Measurements from ENCODE around the gene KRTAP4-4.
"Not testable (repeated sequence)": the region's sequence is repeated elsewhere in the genome, so short reads cannot be mapped to it uniquely, and the experiment has no call there.

Gene KRTAP4-4

GRCh38 chr17:41148971-41149651 is 11.4 kb downstream of the KRTAP4-4 start:
- not testable (repeated sequence) for DNase-seq (ENCODE audit: low read depth in 2 of 2)

- DNase-seq (ENCODE audit: low read depth in 2 of 2): no peak
These were observed 12.9 kb downstream of the KRTAP4-4 start for GRCh38 chr17:41147531-41148204.

GRCh38 chr17:41145261-41145660 is 15.3 kb downstream of the KRTAP4-4 start:
- DNase-seq (ENCODE audit: low read depth in 2 of 2): no peak

- DNase-seq (ENCODE audit: low read depth in 2 of 2): no peak
These were observed 15.7 kb downstream of the KRTAP4-4 start for GRCh38 chr17:41144846-41145245.

GRCh38 chr17:41141361-41141760 is 19.2 kb downstream of the KRTAP4-4 start:
- no peak for DNase-seq (ENCODE audit: low read depth in 2 of 2)

GRCh38 chr17:41140360-41141131 is 20.0 kb downstream of the KRTAP4-4 start, which contains the start of gene KRTAP4-6:
Gene KRTAP4-6 (minus strand): TSS chr17:41140544. CDS start chr17:41140487, 57 bp downstream.
- peak; percentile 89 to 93 for DNase-seq (ENCODE audit: low read depth in 2 of 2)

GRCh38 chr17:41139865-41140264 is 20.7 kb downstream of the KRTAP4-4 start:
- not testable (repeated sequence) for DNase-seq (ENCODE audit: low read depth in 2 of 2)

GRCh38 chr17:41133880-41134735 is 26.4 kb downstream of the KRTAP4-4 start:
- no peak for DNase-seq (ENCODE audit: low read depth in 2 of 2)

GRCh38 chr17:41131979-41132378 is 28.6 kb downstream of the KRTAP4-4 start:
- no peak for DNase-seq (ENCODE audit: low read depth in 2 of 2)

- DNase-seq (ENCODE audit: low read depth in 2 of 2): no peak
These were observed 33.2 kb downstream of the KRTAP4-4 start for GRCh38 chr17:41127371-41127770.

GRCh38 chr17:41126412-41126811 is 34.1 kb downstream of the KRTAP4-4 start:
- no peak for DNase-seq (ENCODE audit: low read depth in 2 of 2)

GRCh38 chr17:41125064-41125463 is 35.5 kb downstream of the KRTAP4-4 start:
- no peak for DNase-seq (ENCODE audit: low read depth in 2 of 2)

GRCh38 chr17:41123991-41124371 is 36.6 kb downstream of the KRTAP4-4 start, which contains the start of gene KRTAP4-12:
Gene KRTAP4-12 (minus strand): TSS chr17:41124182. CDS start chr17:41124122, 60 bp downstream.
- DNase-seq (ENCODE audit: low read depth in 2 of 2): not testable (repeated sequence)

- not testable (repeated sequence) for DNase-seq (ENCODE audit: low read depth in 2 of 2)
These were observed 37.1 kb downstream of the KRTAP4-4 start for GRCh38 chr17:41123292-41123990.

- no peak for DNase-seq (ENCODE audit: low read depth in 2 of 2)
These were observed 38.8 kb downstream of the KRTAP4-4 start for GRCh38 chr17:41121742-41122141.

GRCh38 chr17:41119696-41120690 is 40.6 kb downstream of the KRTAP4-4 start:
- DNase-seq (ENCODE audit: low read depth in 2 of 2): not testable (repeated sequence)

- no peak for DNase-seq (ENCODE audit: low read depth in 2 of 2)
These were observed 41.8 kb downstream of the KRTAP4-4 start for GRCh38 chr17:41118721-41119120.

- DNase-seq (ENCODE audit: low read depth in 2 of 2): not testable (repeated sequence)
These were observed 42.6 kb downstream of the KRTAP4-4 start, which contains the start of gene KRTAP4-11 for GRCh38 chr17:41117846-41118386. Gene KRTAP4-11 (minus strand): TSS chr17:41118373. CDS start chr17:41118315, 58 bp downstream.

GRCh38 chr17:41116297-41116696 is 44.3 kb downstream of the KRTAP4-4 start:
- peak; percentile 24 to 33 for DNase-seq (ENCODE audit: low read depth in 2 of 2)
